HepG2 (cell line): ENCODE data around the gene DLG2. TPM values are rescaled to one million over a fixed set of nuclear protein-coding genes. Genes with fewer than 3 reads are reported as not detected.

Experiments used
- CBX2 ChIP-seq, 2 experiments: fragments of 200-600 bp in 1 of 2; sonication (generic); formaldehyde crosslinking in 1 of 2; IDR thresholded peaks; 2 replicates each; pipeline versions ENCODE4 v1.7.0 to v1.8.1; 2018 to 2022; ENCODE audit warnings: low read depth in 2 of 2, low read length in 1 of 2, mild to moderate bottlenecking in 1 of 2, missing genetic modification reagents in 1 of 2
- ELF4 ChIP-seq: sonication (generic); formaldehyde crosslinking; IDR thresholded peaks from 2 replicates; pipeline ENCODE4 v1.5.0; 2020; ENCODE audit warnings: missing genetic modification reagents, mild to moderate bottlenecking, moderate library complexity, borderline replicate concordance
- HNRNPLL ChIP-seq: fragments of 200-400 bp; formaldehyde crosslinking; IDR thresholded peaks from 2 replicates; pipeline ENCODE4 v1.6.1; 2017; ENCODE audit warnings: mild to moderate bottlenecking, low read depth, low read length; ENCODE audit not compliant: poor library complexity, severe bottlenecking
- MZF1 ChIP-seq: sonication (generic); formaldehyde crosslinking; IDR thresholded peaks from 2 replicates; pipeline ENCODE4 v1.8.1; 2023; ENCODE audit warnings: mild to moderate bottlenecking, missing genetic modification reagents, borderline replicate concordance
- TBP ChIP-seq: sonication (generic); formaldehyde crosslinking; IDR thresholded peaks from 2 replicates; pipeline ENCODE4 v1.5.0; 2020; ENCODE audit warnings: missing genetic modification reagents
- ZFYVE20 ChIP-seq: sonication (generic); formaldehyde crosslinking; IDR thresholded peaks from 2 replicates; pipeline ENCODE4 v1.8.0; 2023; ENCODE audit warnings: low read depth, mild to moderate bottlenecking, moderate library complexity, missing genetic modification reagents, borderline replicate concordance
- ZNF10 ChIP-seq: sonication (generic); formaldehyde crosslinking; IDR thresholded peaks from 2 replicates; pipeline ENCODE4 v1.4.0; 2020; ENCODE audit warnings: mild to moderate bottlenecking, low read depth, missing genetic modification reagents, borderline replicate concordance
- ZNF510 ChIP-seq: sonication (generic); formaldehyde crosslinking; IDR thresholded peaks from 2 replicates; pipeline ENCODE4 v1.4.0; 2020; ENCODE audit warnings: low read depth, mild to moderate bottlenecking, missing genetic modification reagents
- ZNF589 ChIP-seq: sonication (generic); formaldehyde crosslinking; conservative IDR thresholded peaks from 2 replicates; pipeline ENCODE4 v1.8.0; 2022; ENCODE audit warnings: mild to moderate bottlenecking, moderate library complexity, missing genetic modification reagents
- polyA plus RNA-seq, 8 experiments: library from polyadenylated mRNA; depleted of rRNA in 3 of 8; stranded (reverse) in 7 of 8; unstranded in 1 of 8; fragments of >200 nt; fragmentation: Illumina TruSeq in 4 of 8; extraction: Trizol in 4 of 8; gene quantifications; 2 replicates each; pipeline versions ENCODE4 v1.2.1 to v1.2.3, GENCODE V29; 2011 to 2016; ENCODE audit warnings: low read depth in 4 of 8, missing spikeins in 1 of 8, mixed read lengths in 1 of 8; ENCODE audit not compliant: insufficient read depth in 1 of 8
- total RNA-seq, 5 experiments: library from RNA; depleted of rRNA; stranded (reverse); fragments of >200 nt; fragmentation: Illumina TruSeq; extraction: Trizol; gene quantifications; 2 replicates each; pipeline ENCODE4 v1.2.3, GENCODE V29; 2016; ENCODE audit warnings: low read depth in 1 of 5
- TF ChIP-seq, protein P1 (sequence below), 2 experiments: IDR thresholded peaks; 2 replicates each; pipeline ENCODE4 v1.6.1; 2011 to 2012; ENCODE audit warnings: low read length in 2 of 2, borderline replicate concordance in 1 of 2, low read depth in 1 of 2, mild to moderate bottlenecking in 1 of 2, moderate library complexity in 1 of 2
- TF ChIP-seq, protein P2 (sequence below): sonication (generic); formaldehyde crosslinking; IDR thresholded peaks from 2 replicates; pipeline ENCODE4 v1.5.0; 2020; ENCODE audit warnings: missing genetic modification reagents
- TF ChIP-seq, protein P3 (sequence below): IDR thresholded peaks from 2 replicates; pipeline ENCODE4 v1.6.1; 2016; ENCODE audit warnings: missing compliant biosample characterization, missing genetic modification reagents, borderline replicate concordance
- TF ChIP-seq, protein P4 (sequence below): sonication (generic); formaldehyde crosslinking; IDR thresholded peaks from 2 replicates; pipeline ENCODE4 v1.4.0; 2020; ENCODE audit warnings: low read depth, mild to moderate bottlenecking, missing genetic modification reagents

Gene DLG2
- total and polyA plus RNA-seq, 2 of the 13 experiments (the other 11 are each of a cell fraction or from before 2014, with no cell fraction given) = 0.46 to 1.0 TPM

- TF ChIP-seq, protein P1, sequence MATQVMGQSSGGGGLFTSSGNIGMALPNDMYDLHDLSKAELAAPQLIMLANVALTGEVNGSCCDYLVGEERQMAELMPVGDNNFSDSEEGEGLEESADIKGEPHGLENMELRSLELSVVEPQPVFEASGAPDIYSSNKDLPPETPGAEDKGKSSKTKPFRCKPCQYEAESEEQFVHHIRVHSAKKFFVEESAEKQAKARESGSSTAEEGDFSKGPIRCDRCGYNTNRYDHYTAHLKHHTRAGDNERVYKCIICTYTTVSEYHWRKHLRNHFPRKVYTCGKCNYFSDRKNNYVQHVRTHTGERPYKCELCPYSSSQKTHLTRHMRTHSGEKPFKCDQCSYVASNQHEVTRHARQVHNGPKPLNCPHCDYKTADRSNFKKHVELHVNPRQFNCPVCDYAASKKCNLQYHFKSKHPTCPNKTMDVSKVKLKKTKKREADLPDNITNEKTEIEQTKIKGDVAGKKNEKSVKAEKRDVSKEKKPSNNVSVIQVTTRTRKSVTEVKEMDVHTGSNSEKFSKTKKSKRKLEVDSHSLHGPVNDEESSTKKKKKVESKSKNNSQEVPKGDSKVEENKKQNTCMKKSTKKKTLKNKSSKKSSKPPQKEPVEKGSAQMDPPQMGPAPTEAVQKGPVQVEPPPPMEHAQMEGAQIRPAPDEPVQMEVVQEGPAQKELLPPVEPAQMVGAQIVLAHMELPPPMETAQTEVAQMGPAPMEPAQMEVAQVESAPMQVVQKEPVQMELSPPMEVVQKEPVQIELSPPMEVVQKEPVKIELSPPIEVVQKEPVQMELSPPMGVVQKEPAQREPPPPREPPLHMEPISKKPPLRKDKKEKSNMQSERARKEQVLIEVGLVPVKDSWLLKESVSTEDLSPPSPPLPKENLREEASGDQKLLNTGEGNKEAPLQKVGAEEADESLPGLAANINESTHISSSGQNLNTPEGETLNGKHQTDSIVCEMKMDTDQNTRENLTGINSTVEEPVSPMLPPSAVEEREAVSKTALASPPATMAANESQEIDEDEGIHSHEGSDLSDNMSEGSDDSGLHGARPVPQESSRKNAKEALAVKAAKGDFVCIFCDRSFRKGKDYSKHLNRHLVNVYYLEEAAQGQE (IDR thresholded peaks at IDR 0.05; ENCODE audit: borderline replicate concordance in 1 of 2, low read depth in 1 of 2, low read length in 2 of 2) = no peak
- TF ChIP-seq HNRNPLL = no peak
- no peak for TF ChIP-seq ELF4 (CRISPR knock-in tag)
- no peak for TF ChIP-seq ZNF589
- TF ChIP-seq, protein P2, sequence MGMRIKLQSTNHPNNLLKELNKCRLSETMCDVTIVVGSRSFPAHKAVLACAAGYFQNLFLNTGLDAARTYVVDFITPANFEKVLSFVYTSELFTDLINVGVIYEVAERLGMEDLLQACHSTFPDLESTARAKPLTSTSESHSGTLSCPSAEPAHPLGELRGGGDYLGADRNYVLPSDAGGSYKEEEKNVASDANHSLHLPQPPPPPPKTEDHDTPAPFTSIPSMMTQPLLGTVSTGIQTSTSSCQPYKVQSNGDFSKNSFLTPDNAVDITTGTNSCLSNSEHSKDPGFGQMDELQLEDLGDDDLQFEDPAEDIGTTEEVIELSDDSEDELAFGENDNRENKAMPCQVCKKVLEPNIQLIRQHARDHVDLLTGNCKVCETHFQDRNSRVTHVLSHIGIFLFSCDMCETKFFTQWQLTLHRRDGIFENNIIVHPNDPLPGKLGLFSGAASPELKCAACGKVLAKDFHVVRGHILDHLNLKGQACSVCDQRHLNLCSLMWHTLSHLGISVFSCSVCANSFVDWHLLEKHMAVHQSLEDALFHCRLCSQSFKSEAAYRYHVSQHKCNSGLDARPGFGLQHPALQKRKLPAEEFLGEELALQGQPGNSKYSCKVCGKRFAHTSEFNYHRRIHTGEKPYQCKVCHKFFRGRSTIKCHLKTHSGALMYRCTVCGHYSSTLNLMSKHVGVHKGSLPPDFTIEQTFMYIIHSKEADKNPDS = no peak
- TF ChIP-seq, protein P3, sequence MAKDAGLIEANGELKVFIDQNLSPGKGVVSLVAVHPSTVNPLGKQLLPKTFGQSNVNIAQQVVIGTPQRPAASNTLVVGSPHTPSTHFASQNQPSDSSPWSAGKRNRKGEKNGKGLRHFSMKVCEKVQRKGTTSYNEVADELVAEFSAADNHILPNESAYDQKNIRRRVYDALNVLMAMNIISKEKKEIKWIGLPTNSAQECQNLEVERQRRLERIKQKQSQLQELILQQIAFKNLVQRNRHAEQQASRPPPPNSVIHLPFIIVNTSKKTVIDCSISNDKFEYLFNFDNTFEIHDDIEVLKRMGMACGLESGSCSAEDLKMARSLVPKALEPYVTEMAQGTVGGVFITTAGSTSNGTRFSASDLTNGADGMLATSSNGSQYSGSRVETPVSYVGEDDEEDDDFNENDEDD = no peak
- TF ChIP-seq TBP = no peak
- no peak for TF ChIP-seq ZNF10
- TF ChIP-seq CBX2 (IDR thresholded peaks at IDR 0.05; ENCODE audit: low read depth, low read length) = no peak
- no peak for TF ChIP-seq CBX2 (CRISPR knock-in tag; IDR thresholded peaks at IDR 0.05; ENCODE audit: low read depth)
- TF ChIP-seq ZNF510 (CRISPR knock-in tag) = no peak
- TF ChIP-seq ZFYVE20 (CRISPR knock-in tag) = no peak
- TF ChIP-seq, protein P4, sequence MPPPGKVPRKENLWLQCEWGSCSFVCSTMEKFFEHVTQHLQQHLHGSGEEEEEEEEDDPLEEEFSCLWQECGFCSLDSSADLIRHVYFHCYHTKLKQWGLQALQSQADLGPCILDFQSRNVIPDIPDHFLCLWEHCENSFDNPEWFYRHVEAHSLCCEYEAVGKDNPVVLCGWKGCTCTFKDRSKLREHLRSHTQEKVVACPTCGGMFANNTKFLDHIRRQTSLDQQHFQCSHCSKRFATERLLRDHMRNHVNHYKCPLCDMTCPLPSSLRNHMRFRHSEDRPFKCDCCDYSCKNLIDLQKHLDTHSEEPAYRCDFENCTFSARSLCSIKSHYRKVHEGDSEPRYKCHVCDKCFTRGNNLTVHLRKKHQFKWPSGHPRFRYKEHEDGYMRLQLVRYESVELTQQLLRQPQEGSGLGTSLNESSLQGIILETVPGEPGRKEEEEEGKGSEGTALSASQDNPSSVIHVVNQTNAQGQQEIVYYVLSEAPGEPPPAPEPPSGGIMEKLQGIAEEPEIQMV (CRISPR knock-in tag) = no peak
- TF ChIP-seq MZF1 = no peak
Observed at GRCh38 chr11:85307366-85307765, 319.8 kb downstream of the DLG2 start (continued).
